MM.1S (cell line): ENCODE measurements around the gene MAP3K4.

ENCODE experiments used
- DNase-seq: peaks from one replicate; pipeline ENCODE4 v3.0.0-alpha.2; 2015
- H2AFZ ChIP-seq: fragments of 300-600 bp; sonication (generic); 2 replicates; pipeline ENCODE4 v1.6.0; 2016; ENCODE audit warnings: antibody characterized with exemption, low read length
- H3F3A ChIP-seq: fragments of 300-600 bp; sonication (generic); 2 replicates; pipeline ENCODE4 v1.6.1; 2016; ENCODE audit warnings: mild to moderate bottlenecking, antibody characterized with exemption, low read length, moderate library complexity, mixed read lengths; ENCODE audit not compliant: insufficient read depth
- H3K27ac ChIP-seq: fragments of 300-600 bp; sonication (generic); 2 replicates; pipeline ENCODE4 v1.5.1; 2016; ENCODE audit warnings: mild to moderate bottlenecking, low read length
- H3K27me3 ChIP-seq: fragments of 300-600 bp; sonication (generic); replicated peaks from 2 replicates; pipeline ENCODE4 v1.6.0; 2016; ENCODE audit warnings: low read length; ENCODE audit not compliant: insufficient read depth
- H3K36me3 ChIP-seq: fragments of 300-600 bp; sonication (generic); replicated peaks from 2 replicates; pipeline ENCODE4 v1.6.1; 2016; ENCODE audit warnings: mild to moderate bottlenecking, low read length, mixed read lengths; ENCODE audit not compliant: insufficient read depth
- H3K4me1 ChIP-seq: fragments of 300-600 bp; sonication (generic); 2 replicates; pipeline ENCODE4 v1.6.1; 2016; ENCODE audit warnings: low read length, mixed read lengths
- H3K4me2 ChIP-seq: fragments of 300-600 bp; sonication (generic); 2 replicates; pipeline ENCODE4 v1.6.0; 2016; ENCODE audit warnings: low read depth, low read length
- H3K4me3 ChIP-seq: fragments of 300-600 bp; sonication (generic); 2 replicates; pipeline ENCODE4 v1.5.1; 2016; ENCODE audit warnings: low read length, mixed read lengths
- H3K79me2 ChIP-seq: fragments of 300-600 bp; sonication (generic); 2 replicates; pipeline ENCODE4 v1.6.1; 2016; ENCODE audit warnings: mixed run types, low read length, mixed read lengths
- H3K9ac ChIP-seq: fragments of 300-600 bp; sonication (generic); 2 replicates; pipeline ENCODE4 v1.6.1; 2016; ENCODE audit warnings: low read length, mixed read lengths
- H3K9me2 ChIP-seq: fragments of 300-600 bp; sonication (generic); replicated peaks from 2 replicates; pipeline ENCODE4 v1.6.1; 2016; ENCODE audit warnings: mild to moderate bottlenecking, low read length, mixed read lengths; ENCODE audit not compliant: insufficient read depth
- H3K9me3 ChIP-seq: fragments of 300-600 bp; sonication (generic); replicated peaks from 2 replicates; pipeline ENCODE4 v1.6.1; 2016; ENCODE audit warnings: mild to moderate bottlenecking, low read length, mixed read lengths; ENCODE audit not compliant: insufficient read depth
- H4K20me1 ChIP-seq: fragments of 300-600 bp; sonication (generic); 2 replicates; pipeline ENCODE4 v1.6.1; 2016; ENCODE audit warnings: mild to moderate bottlenecking, low read length, moderate library complexity, mixed read lengths; ENCODE audit not compliant: insufficient read depth
- CTCF ChIP-seq: fragments of 300-600 bp; sonication (generic); IDR thresholded peaks from 2 replicates; pipeline ENCODE4 v1.5.1; 2016; ENCODE audit warnings: antibody characterized with exemption, low read length, mixed read lengths
- EZH2 ChIP-seq: fragments of 300-600 bp; sonication (generic); optimal IDR thresholded peaks from 2 replicates; pipeline ENCODE3; 2017; ENCODE audit warnings: low read depth, mild to moderate bottlenecking, antibody characterized with exemption, low read length, mixed read lengths
- EZH2phosphoT487 ChIP-seq: fragments of 300-600 bp; sonication (generic); IDR thresholded peaks from 2 replicates; pipeline ENCODE4 v1.6.1; 2018; ENCODE audit warnings: antibody characterized with exemption, low read length

Gene MAP3K4

GRCh38 chr6:161132384-161132783, 140.8 kb downstream of the MAP3K4 start:
- H3K79me2 ChIP-seq = no peaks in the 10 kb centered on the region
- no peaks in the 10 kb centered on the region for H3K36me3 ChIP-seq
- no peaks in the 10 kb centered on the region for H3F3A ChIP-seq
- no peaks in the 10 kb centered on the region for H3K27me3 ChIP-seq
- H3K9ac ChIP-seq = no peak overlapping the region
- no peaks in the 10 kb centered on the region for H3K9me3 ChIP-seq
- no peak overlapping the region for H2AFZ ChIP-seq
- no peak for DNase-seq
- no peaks in the 10 kb centered on the region for H3K9me2 ChIP-seq
- no peak overlapping the region for H3K4me2 ChIP-seq
- H3K27ac ChIP-seq = no peak overlapping the region
- TF ChIP-seq CTCF (no peak), EZH2 (no peak), EZH2phosphoT487 (no peak)
- no peaks in the 10 kb centered on the region for H3K4me1 ChIP-seq
- H3K4me3 ChIP-seq = no peak overlapping the region
- no peaks in the 10 kb centered on the region for H4K20me1 ChIP-seq

- Histone ChIP-seq H3K4me3 (no peak overlapping the region), H3K4me1 (no peaks in the 10 kb centered on the region), H3K9me3 (no peaks in the 10 kb centered on the region), H2AFZ (no peak overlapping the region), H3K79me2 (no peaks in the 10 kb centered on the region), H3K4me2 (no peak overlapping the region), H3K27me3 (no peaks in the 10 kb centered on the region), H3K9ac (no peak overlapping the region), H3K36me3 (no peaks in the 10 kb centered on the region), H3K9me2 (no peaks in the 10 kb centered on the region), H3F3A (no peaks in the 10 kb centered on the region), H4K20me1 (no peaks in the 10 kb centered on the region), H3K27ac (no peak overlapping the region)
- DNase-seq = no peak
- TF ChIP-seq EZH2phosphoT487 = no peak
- no peak for TF ChIP-seq EZH2
- no peak for TF ChIP-seq CTCF
Measured at GRCh38 chr6:161133963-161134362, 142.4 kb downstream of the MAP3K4 start.

GRCh38 chr6:161134550-161135298, 143.2 kb downstream of the MAP3K4 start:
- Histone ChIP-seq H3K27ac (no peak overlapping the region), H3K9ac (no peak overlapping the region), H3K4me1 (no peaks in the 10 kb centered on the region), H3K4me3 (no peak overlapping the region), H2AFZ (no peak overlapping the region), H3K36me3 (no peaks in the 10 kb centered on the region), H4K20me1 (no peaks in the 10 kb centered on the region), H3K79me2 (no peaks in the 10 kb centered on the region), H3F3A (no peaks in the 10 kb centered on the region), H3K4me2 (no peak overlapping the region), H3K9me2 (no peaks in the 10 kb centered on the region), H3K27me3 (no peaks in the 10 kb centered on the region), H3K9me3 (no peaks in the 10 kb centered on the region)
- DNase-seq = no peak
- TF ChIP-seq CTCF (no peak), EZH2phosphoT487 (no peak)
